GM12878 (cell line): Measurements from ENCODE around the gene C16orf74. TPM values are rescaled to one million over a fixed set of nuclear protein-coding genes. Genes with fewer than 3 reads are reported as not detected.

Experiments
- ATAC-seq: fragments of 200-7000 bp; cut with Tn5 transposase; 3 replicates; pipeline ENCODE4 v1.9.1; 2020; ENCODE audit warnings: mild to moderate bottlenecking, moderate library complexity
- BruUV-seq: library from RNA; stranded (reverse); fragments of 400-500 nt; replicated peaks from 2 replicates; lab custom pipeline; 2021; lab: Mats Ljungman, UMichigan
- CTCF ChIA-PET: fragments of 300-600 bp; sonication (Branson Sonifier 250); formaldehyde crosslinking; extraction: SDS; loops from one replicate; lab custom pipeline; 2021; ENCODE audit warnings: inconsistent platforms; lab: Yijun Ruan, JAX
- POLR2A ChIA-PET: fragments of 350-600 bp; formaldehyde crosslinking; extraction: SDS; loops from one replicate; lab custom pipeline; 2021; ENCODE audit warnings: inconsistent platforms; lab: Charles Lee
- RAD21 ChIA-PET: fragments of 300-600 bp; sonication (Branson Sonifier 250); formaldehyde crosslinking; loops from one replicate; lab custom pipeline; 2023; ENCODE audit warnings: antibody characterized with exemption; ENCODE audit not compliant: unreplicated experiment; lab: Charles Lee
- SMC1A ChIA-PET: fragments of 300-600 bp; sonication (Branson Sonifier 250); formaldehyde crosslinking; loops from one replicate; lab custom pipeline; 2023; ENCODE audit not compliant: unreplicated experiment, uncharacterized antibody; lab: Charles Lee
- DNase-seq: peaks from one replicate; pipeline ENCODE4 v3.0.0-alpha.2; 2011; ENCODE audit warnings: low read depth, low spot score
- FAIRE-seq: peaks from 3 replicates; lab custom pipeline; 2011; peaks lifted over from hg19 to GRCh38; lab: Jason Lieb, UNC
- H2AFZ ChIP-seq: 2 replicates; pipeline ENCODE4 v1.6.0; 2011; ENCODE audit warnings: low read depth, low read length, control low read depth; ENCODE audit not compliant: control insufficient read depth
- H3K27ac ChIP-seq: 2 replicates; pipeline ENCODE4 v1.5.1; 2011; ENCODE audit warnings: control low read depth; ENCODE audit not compliant: control insufficient read depth, insufficient read depth
- H3K27me3 ChIP-seq, 2 experiments: replicated peaks in 1 of 2; 2 replicates each; pipeline versions ENCODE4 v1.6.0 to v1.6.1; 2011; ENCODE audit warnings: low read length in 1 of 2; ENCODE audit not compliant: control insufficient read depth in 2 of 2, insufficient read depth in 2 of 2
- H3K36me3 ChIP-seq, 2 experiments: 2 replicates each; pipeline ENCODE4 v1.5.1; 2011; ENCODE audit warnings: low read length in 1 of 2; ENCODE audit not compliant: control insufficient read depth in 2 of 2, insufficient read depth in 2 of 2
- H3K4me1 ChIP-seq: 2 replicates; pipeline ENCODE4 v1.6.1; 2011; ENCODE audit warnings: mild to moderate bottlenecking, low read length, moderate library complexity, mixed read lengths; ENCODE audit not compliant: control insufficient read depth, insufficient read depth
- H3K4me2 ChIP-seq: 2 replicates; pipeline ENCODE4 v1.6.0; 2011; ENCODE audit warnings: control low read depth; ENCODE audit not compliant: control insufficient read depth, insufficient read depth
- H3K4me3 ChIP-seq: fragments of 200-600 bp; sonication (generic); 2 replicates; pipeline ENCODE4 v1.5.1; 2016
- H3K79me2 ChIP-seq: 2 replicates; pipeline ENCODE4 v1.6.0; 2011; ENCODE audit warnings: low read length; ENCODE audit not compliant: control insufficient read depth, insufficient read depth
- H3K9ac ChIP-seq: 2 replicates; pipeline ENCODE4 v1.8.0; 2011; ENCODE audit warnings: low read length, control low read depth, mixed read lengths; ENCODE audit not compliant: control insufficient read depth, insufficient read depth
- H3K9me3 ChIP-seq: replicated peaks from 3 replicates; pipeline ENCODE4 v1.5.1; 2011; ENCODE audit warnings: mild to moderate bottlenecking, low read length; ENCODE audit not compliant: control insufficient read depth, insufficient read depth
- H4K20me1 ChIP-seq: 2 replicates; pipeline ENCODE4 v1.6.0; 2011; ENCODE audit not compliant: control insufficient read depth, insufficient read depth
- BHLHE40 ChIP-seq, 2 experiments: fragments of 450-650 bp in 1 of 2; IDR thresholded peaks; 2 replicates each; pipeline ENCODE4 v1.6.1; 2011 to 2017; ENCODE audit warnings: low read depth in 2 of 2, borderline replicate concordance in 1 of 2, improper control_type of control experiment in 1 of 2, low read length in 1 of 2, mild to moderate bottlenecking in 1 of 2
- IRF4 ChIP-seq: IDR thresholded peaks from 2 replicates; pipeline ENCODE4 v1.6.1; 2011; ENCODE audit warnings: low read depth, low read length
- SPI1 ChIP-seq: IDR thresholded peaks from 2 replicates; pipeline ENCODE4 v1.6.1; 2011; ENCODE audit warnings: low read depth, mild to moderate bottlenecking, low read length, moderate library complexity, borderline replicate concordance; ENCODE audit not compliant: insufficient read depth
- STAT3 ChIP-seq: IDR thresholded peaks from 2 replicates; pipeline ENCODE4 v1.6.1; 2011; ENCODE audit warnings: low read depth, low read length, improper control_type of control experiment
- WGBS: methylation state at CpG from one replicate; pipeline ENCODE4 v1.1.6; 2016; ENCODE audit warnings: low lambda C conversion rate; ENCODE audit not compliant: insufficient replicate concordance, insufficient coverage; ENCODE audit errors: missing lambda C conversion rate; 5-methylcytosine and 5-hydroxymethylcytosine counted together
- in situ Hi-C: fragments of 300-500 bp; cut with MboI; formaldehyde crosslinking; loops from 9 replicates; pipeline ENCODE4 v1.14.3; 2018; ENCODE audit warnings: mixed read lengths
- intact Hi-C: fragments of 100-400 bp; cut with micrococcal nuclease; formaldehyde crosslinking; loops from one replicate; pipeline ENCODE4 v1.14.2; 2022; ENCODE audit not compliant: unreplicated experiment
- polyA plus RNA-seq, 11 experiments: library from polyadenylated mRNA; depleted of rRNA in 4 of 11; unstranded in 6 of 11; stranded (reverse) in 5 of 11; fragments of >200 nt; fragmentation: Nextera tagmentation in 4 of 11; fragmentation: Illumina TruSeq in 1 of 11; extraction: Ambion mirVana in 4 of 11; extraction: Trizol in 1 of 11; gene quantifications; 1 replicate in 1 of 11; 2 replicates in 10 of 11; pipeline versions ENCODE4 v1.2.1 to v1.2.3, GENCODE V29; 2011 to 2016; ENCODE audit warnings: inconsistent platforms in 2 of 11, missing spikeins in 2 of 11, low read depth in 1 of 11
- total RNA-seq, 4 experiments: library from RNA; depleted of rRNA in 3 of 4; stranded (reverse); fragments of >200 nt in 3 of 4; fragmentation: Illumina TruSeq in 1 of 4; extraction: Trizol in 1 of 4; gene quantifications; 2 replicates each; pipeline versions ENCODE4 v1.2.1 to v1.2.3, GENCODE V29; 2013 to 2021
- TF ChIP-seq, protein P1 (sequence below): IDR thresholded peaks from 2 replicates; pipeline ENCODE4 v1.6.1; 2011; ENCODE audit warnings: borderline replicate concordance, low read depth, mild to moderate bottlenecking, moderate library complexity, mixed read lengths, low read length; ENCODE audit not compliant: insufficient read depth; ENCODE audit errors: extremely low read length

Gene C16orf74
- total and polyA plus RNA-seq, 10 of the 15 experiments (the other 5 are each of a cell fraction or from before 2014, with no cell fraction given), result 0.23 to 20.1 (median 6.8) TPM

GRCh38 chr16:85759136-85759535 lies 8.2 kb upstream of the C16orf74 start:
- Histone ChIP-seq H3K4me1 (peaks cover 53% of the 10 kb centered on the region), H2AFZ (0 out of 2 replicates have a peak overlapping the region, but pooled peaks have one; percentile 29), H3K9me3 (no peaks in the 10 kb centered on the region), H4K20me1 (no peaks in the 10 kb centered on the region), H3K27me3 (no peaks in the 10 kb centered on the region), H3K4me2 (peak overlapping the region; percentile 30)
- ChIA-PET RAD21 (interaction anchor here (1.6 kb wide), 1 partner anchor 39 kb away, joined by 3 read pairs; no protein-coding TSS in a partner anchor), SMC1A (interaction anchor here (1.0 to 3.1 kb wide), 3 partner anchors 73 to 143 kb away, joined by 4 to 11 read pairs (median 5); no protein-coding TSS in a partner anchor), POLR2A (interaction anchor here (1.0 kb wide), 1 partner anchor 42 kb away, joined by 3 read pairs; no protein-coding TSS in a partner anchor)
- DNase-seq, result no peak
- intact Hi-C loops, result loop anchor here (2.0 to 5.0 kb wide), 4 partner anchors 42 to 202 kb away; partner anchors contain the start of gene GINS2
- peak; percentile 9; the same call in 2 of the 3 replicates for ATAC-seq
- WGBS, result 41% methylated on average over 16 of the region's 16 CpGs
- TF ChIP-seq STAT3, result no peak
- peak in 1 of 2 experiments; percentile 34; a peak in 1 of 4 replicates for TF ChIP-seq BHLHE40 (IDR thresholded peaks at IDR 0.05; ENCODE audit: borderline replicate concordance in 1 of 2, low read depth in 2 of 2, low read length in 1 of 2)
- TF ChIP-seq SPI1, result peak; percentile 52; the same call in 1 of the 2 replicates
- no peak for TF ChIP-seq IRF4
- TF ChIP-seq, protein P1, sequence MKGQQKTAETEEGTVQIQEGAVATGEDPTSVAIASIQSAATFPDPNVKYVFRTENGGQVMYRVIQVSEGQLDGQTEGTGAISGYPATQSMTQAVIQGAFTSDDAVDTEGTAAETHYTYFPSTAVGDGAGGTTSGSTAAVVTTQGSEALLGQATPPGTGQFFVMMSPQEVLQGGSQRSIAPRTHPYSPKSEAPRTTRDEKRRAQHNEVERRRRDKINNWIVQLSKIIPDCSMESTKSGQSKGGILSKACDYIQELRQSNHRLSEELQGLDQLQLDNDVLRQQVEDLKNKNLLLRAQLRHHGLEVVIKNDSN, result peak; percentile 33
- TF ChIP-seq, all 136 proteins: peak for 3
- no peak overlapping the region for H3K27ac ChIP-seq
- no peak overlapping the region for H3K4me3 ChIP-seq
- no peak overlapping the region for H3K9ac ChIP-seq
- in situ Hi-C loops, result no loop called here
- H3K79me2 ChIP-seq, result no peaks in the 10 kb centered on the region
- no peaks in the 10 kb centered on the region for H3K36me3 ChIP-seq
- CTCF ChIA-PET, result interaction anchor here (0.6 to 4.0 kb wide), 13 partner anchors 9 to 747 kb away, joined by 3 to 29 read pairs (median 4); no protein-coding TSS in a partner anchor
- FAIRE-seq, result no peak
- BruUV-seq, result no TSS peak
